HepG2 (cell line): ENCODE results near the gene RECK.

Experiments used
- BCL3 ChIP-seq: sonication (generic); formaldehyde crosslinking; IDR thresholded peaks from 2 replicates; pipeline ENCODE4 v1.5.1; 2020; ENCODE audit warnings: mild to moderate bottlenecking, missing genetic modification reagents, moderate library complexity
- BHLHE40 ChIP-seq: IDR thresholded peaks from 2 replicates; pipeline ENCODE4 v1.6.1; 2011; ENCODE audit warnings: low read length, improper control_type of control experiment
- CTCF ChIP-seq: sonication (generic); formaldehyde crosslinking; IDR thresholded peaks from 2 replicates; pipeline ENCODE4 v1.5.0; 2020; ENCODE audit warnings: mild to moderate bottlenecking, missing genetic modification reagents, moderate library complexity
- GABPA ChIP-seq, 2 experiments: IDR thresholded peaks; 2 replicates each; pipeline ENCODE4 v1.6.1; 2011 to 2016; ENCODE audit warnings: low read depth in 2 of 2, low read length in 1 of 2, missing biosample characterization in 1 of 2, missing genetic modification characterization in 1 of 2
- KLF15 ChIP-seq: sonication (generic); formaldehyde crosslinking; IDR thresholded peaks from 2 replicates; pipeline ENCODE4 v1.8.1; 2023; ENCODE audit warnings: borderline replicate concordance, mild to moderate bottlenecking, inconsistent platforms, missing genetic modification reagents, mixed read lengths
- MAZ ChIP-seq, 2 experiments: sonication (generic) in 1 of 2; formaldehyde crosslinking in 1 of 2; IDR thresholded peaks; 2 replicates each; pipeline versions ENCODE4 v1.5.0 to v1.6.1; 2012 to 2020; ENCODE audit warnings: low read depth in 2 of 2, mild to moderate bottlenecking in 2 of 2, borderline replicate concordance in 1 of 2, improper control_type of control experiment in 1 of 2, low read length in 1 of 2, missing genetic modification reagents in 1 of 2, moderate library complexity in 1 of 2
- MXD1 ChIP-seq: sonication (generic); formaldehyde crosslinking; IDR thresholded peaks from 2 replicates; pipeline ENCODE4 v1.4.0; 2020; ENCODE audit warnings: mild to moderate bottlenecking, missing genetic modification reagents
- POLR2AphosphoS5 ChIP-seq: IDR thresholded peaks from 2 replicates; pipeline ENCODE4 v1.6.1; 2012; ENCODE audit warnings: low read depth, low read length
- RAD21 ChIP-seq: fragments of 450-650 bp; formaldehyde crosslinking; IDR thresholded peaks from 2 replicates; pipeline ENCODE4 v1.5.0; 2020; ENCODE audit warnings: mild to moderate bottlenecking
- REST ChIP-seq, 2 experiments: IDR thresholded peaks; 2 replicates each; pipeline ENCODE4 v1.6.1; 2011 to 2012; ENCODE audit warnings: low read length in 2 of 2, borderline replicate concordance in 1 of 2, low read depth in 1 of 2, mild to moderate bottlenecking in 1 of 2, moderate library complexity in 1 of 2
- ZNF672 ChIP-seq: sonication (generic); formaldehyde crosslinking; IDR thresholded peaks from 2 replicates; pipeline ENCODE4 v1.8.1; 2022; ENCODE audit warnings: missing genetic modification reagents
- ZSCAN9 ChIP-seq: IDR thresholded peaks from 2 replicates; pipeline ENCODE4 v1.6.1; 2016; ENCODE audit warnings: borderline replicate concordance

GRCh38 chr9:36116593-36116992 lies 79.9 kb downstream of the RECK start:
- TF ChIP-seq BCL3 (CRISPR knock-in tag) (no peak), ZSCAN9 (CRISPR knock-in tag) (no peak), CTCF (no peak), REST (IDR thresholded peaks at IDR 0.05; ENCODE audit: borderline replicate concordance in 1 of 2, low read depth in 1 of 2, low read length in 2 of 2) (no peak), GABPA (IDR thresholded peaks at IDR 0.05; ENCODE audit: low read depth, low read length) (no peak), GABPA (CRISPR knock-in tag; IDR thresholded peaks at IDR 0.05; ENCODE audit: low read depth) (no peak), MXD1 (CRISPR knock-in tag) (no peak), KLF15 (CRISPR knock-in tag) (no peak), BHLHE40 (no peak), MAZ (IDR thresholded peaks at IDR 0.05; ENCODE audit: borderline replicate concordance, low read depth, low read length) (no peak), MAZ (CRISPR knock-in tag; IDR thresholded peaks at IDR 0.05; ENCODE audit: low read depth) (no peak), POLR2AphosphoS5 (no peak), RAD21 (CRISPR knock-in tag) (no peak), ZNF672 (CRISPR knock-in tag) (no peak)
